Suprapubic skin (tissue), 3 donors: ENCODE data around the gene USF1.

ENCODE experiments used
- POLR2AphosphoS5 ChIP-seq, 3 donors: sonication (generic); formaldehyde crosslinking; IDR thresholded peaks; one replicate each; pipeline ENCODE4 v1.6.1; 2017; ENCODE audit warnings: antibody characterized with exemption in 3 of 3
- TF ChIP-seq, protein P1 (sequence below), 2 donors: fragments of 200-600 bp in 1 of 2; fragments of 450-650 bp in 1 of 2; sonication (generic) in 1 of 2; IDR thresholded peaks; one replicate each; pipeline ENCODE4 v1.5.1; 2016 to 2019; ENCODE audit warnings: antibody characterized with exemption in 2 of 2, mild to moderate bottlenecking in 1 of 2, moderate library complexity in 1 of 2

GRCh38 chr1:161059293-161059692 is 13.5 kb upstream of the USF1 start:
- TF ChIP-seq, protein P1, sequence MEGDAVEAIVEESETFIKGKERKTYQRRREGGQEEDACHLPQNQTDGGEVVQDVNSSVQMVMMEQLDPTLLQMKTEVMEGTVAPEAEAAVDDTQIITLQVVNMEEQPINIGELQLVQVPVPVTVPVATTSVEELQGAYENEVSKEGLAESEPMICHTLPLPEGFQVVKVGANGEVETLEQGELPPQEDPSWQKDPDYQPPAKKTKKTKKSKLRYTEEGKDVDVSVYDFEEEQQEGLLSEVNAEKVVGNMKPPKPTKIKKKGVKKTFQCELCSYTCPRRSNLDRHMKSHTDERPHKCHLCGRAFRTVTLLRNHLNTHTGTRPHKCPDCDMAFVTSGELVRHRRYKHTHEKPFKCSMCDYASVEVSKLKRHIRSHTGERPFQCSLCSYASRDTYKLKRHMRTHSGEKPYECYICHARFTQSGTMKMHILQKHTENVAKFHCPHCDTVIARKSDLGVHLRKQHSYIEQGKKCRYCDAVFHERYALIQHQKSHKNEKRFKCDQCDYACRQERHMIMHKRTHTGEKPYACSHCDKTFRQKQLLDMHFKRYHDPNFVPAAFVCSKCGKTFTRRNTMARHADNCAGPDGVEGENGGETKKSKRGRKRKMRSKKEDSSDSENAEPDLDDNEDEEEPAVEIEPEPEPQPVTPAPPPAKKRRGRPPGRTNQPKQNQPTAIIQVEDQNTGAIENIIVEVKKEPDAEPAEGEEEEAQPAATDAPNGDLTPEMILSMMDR (IDR thresholded peaks at IDR 0.05) = no peak
- no peak for TF ChIP-seq POLR2AphosphoS5 (IDR thresholded peaks at IDR 0.05)
